Right lobe of liver (tissue), 4 donors: Measurements from ENCODE around the gene UBAP1L.

Experiments
- CTCF ChIP-seq, 4 donors: fragments of 200-600 bp in 3 of 4; fragments of 450-650 bp in 1 of 4; IDR thresholded peaks; one replicate each; pipeline versions ENCODE4 v1.5.1 to v1.8.0; 2016 to 2022; ENCODE audit warnings: antibody characterized with exemption in 4 of 4, mild to moderate bottlenecking in 2 of 4
- POLR2A ChIP-seq: fragments of 450-650 bp; IDR thresholded peaks from one replicate; pipeline ENCODE4 v1.6.1; 2017; ENCODE audit warnings: antibody characterized with exemption, mild to moderate bottlenecking
- donor health status: DM: no; HTN: no; CAD: no.
- donor health status: DM: no; HTN: no; CAD: no.
- donor health status: DM: no; HTN: yes; CAD: no.

DNA sequence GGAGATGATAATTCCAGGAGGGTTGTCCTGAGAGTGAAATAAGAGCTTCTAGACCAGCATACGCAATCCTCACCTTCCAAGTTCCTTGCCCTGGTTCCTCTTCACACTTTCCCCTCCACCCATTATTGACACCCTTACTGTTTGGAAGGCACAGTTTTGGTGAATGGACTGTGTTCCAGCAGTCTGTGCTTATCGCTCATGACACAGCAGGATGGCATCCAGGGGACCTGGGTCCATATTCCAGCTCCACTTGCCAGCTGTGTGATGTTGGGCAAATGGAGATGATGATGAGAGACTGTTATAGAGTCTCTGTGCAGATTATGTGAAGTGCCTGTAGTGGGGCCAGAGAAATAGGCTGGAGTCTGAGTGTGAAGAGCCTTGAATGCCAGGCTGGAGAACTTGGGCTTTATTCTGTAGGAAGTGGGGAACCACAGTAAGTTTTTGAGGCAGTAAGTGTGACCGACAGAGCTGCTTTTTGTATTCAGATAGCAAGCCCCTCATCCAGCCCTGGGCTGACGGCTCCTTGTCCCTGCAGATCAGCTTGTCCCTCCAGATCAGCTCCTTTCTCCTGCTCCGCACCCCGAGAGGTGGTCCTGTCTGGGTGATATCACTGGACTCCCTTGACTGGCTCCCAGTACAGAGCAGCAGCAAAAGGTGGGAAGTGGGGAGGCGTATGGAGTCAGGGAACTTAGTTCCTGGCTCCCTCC lies 30.3 kb downstream of the UBAP1L start:
- TF ChIP-seq POLR2A (no peak), CTCF (IDR thresholded peaks at IDR 0.05) (no peak)
